GM23338 (cell line): ENCODE results near the gene TXNRD1. TPM values are rescaled to one million over a fixed set of nuclear protein-coding genes. Genes with fewer than 3 reads are reported as not detected.
"Not testable (repeated sequence)": the region's sequence is repeated elsewhere in the genome, so short reads cannot be mapped to it uniquely, and the experiment has no call there.

Experiments
- ATAC-seq: fragments of 200-7000 bp; cut with Tn5 transposase; 3 replicates; pipeline ENCODE4 v1.9.1; 2020
- DNase-seq: peaks from one replicate; pipeline ENCODE4 v3.0.0-alpha.2; 2015; ENCODE audit warnings: low spot score
- H2AFZ ChIP-seq: fragments of 200-600 bp; sonication (generic); 2 replicates; pipeline ENCODE4 v1.8.0; 2016; ENCODE audit warnings: antibody characterized with exemption, mild to moderate bottlenecking, moderate library complexity
- H3F3A ChIP-seq: fragments of 200-600 bp; sonication (generic); replicated peaks from 2 replicates; pipeline ENCODE4 v1.8.0; 2017; ENCODE audit warnings: antibody characterized with exemption, mixed run types, low read depth
- H3K27ac ChIP-seq: fragments of 200-600 bp; sonication (generic); 2 replicates; pipeline ENCODE4 v1.6.1; 2016; ENCODE audit warnings: low read depth
- H3K27me3 ChIP-seq: fragments of 200-600 bp; sonication (generic); 2 replicates; pipeline ENCODE4 v1.8.0; 2016; ENCODE audit warnings: mild to moderate bottlenecking, mixed run types, moderate library complexity; ENCODE audit not compliant: insufficient read depth
- H3K36me3 ChIP-seq: fragments of 200-600 bp; sonication (generic); 2 replicates; pipeline ENCODE4 v1.8.0; 2016; ENCODE audit warnings: mild to moderate bottlenecking; ENCODE audit not compliant: insufficient read depth
- H3K4me1 ChIP-seq: fragments of 200-600 bp; sonication (generic); 2 replicates; pipeline ENCODE4 v1.8.0; 2016; ENCODE audit warnings: mild to moderate bottlenecking, moderate library complexity; ENCODE audit not compliant: insufficient read depth
- H3K4me2 ChIP-seq: fragments of 200-600 bp; sonication (generic); 2 replicates; pipeline ENCODE4 v1.7.1; 2017; ENCODE audit warnings: mixed run types
- H3K4me3 ChIP-seq: fragments of 200-600 bp; sonication (generic); 2 replicates; pipeline ENCODE4 v1.6.1; 2016; ENCODE audit warnings: mixed run types
- H3K79me2 ChIP-seq: fragments of 200-600 bp; sonication (generic); replicated peaks from 2 replicates; pipeline ENCODE4 v1.8.0; 2017; ENCODE audit warnings: mild to moderate bottlenecking; ENCODE audit not compliant: insufficient read depth
- H3K9me2 ChIP-seq: fragments of 200-600 bp; sonication (generic); 2 replicates; pipeline ENCODE4 v1.8.0; 2017; ENCODE audit not compliant: insufficient read depth
- H4K20me1 ChIP-seq: fragments of 200-600 bp; sonication (generic); replicated peaks from 2 replicates; pipeline ENCODE4 v1.8.0; 2017; ENCODE audit warnings: mild to moderate bottlenecking; ENCODE audit not compliant: insufficient read depth
- H3K27ac Mint-ChIP-seq: 2 replicates; pipeline ENCODE4 v1.8.0; 2020; ENCODE audit warnings: inconsistent platforms, mild to moderate bottlenecking, moderate library complexity, mixed read lengths
- H3K27me3 Mint-ChIP-seq: 3 replicates; pipeline ENCODE4 v1.8.0; 2022; ENCODE audit warnings: low read depth, mild to moderate bottlenecking, moderate library complexity, mixed read lengths, inconsistent platforms; ENCODE audit not compliant: insufficient read depth, poor library complexity
- H3K36me3 Mint-ChIP-seq: 3 replicates; pipeline ENCODE4 v1.8.0; 2021; ENCODE audit warnings: low read depth, mild to moderate bottlenecking, inconsistent platforms, moderate library complexity, mixed read lengths
- H3K4me1 Mint-ChIP-seq: 3 replicates; pipeline ENCODE4 v1.8.0; 2020; ENCODE audit warnings: mild to moderate bottlenecking, inconsistent platforms, mixed read lengths
- H3K4me3 Mint-ChIP-seq: 3 replicates; pipeline ENCODE4 v1.8.0; 2021; ENCODE audit warnings: moderate library complexity, mild to moderate bottlenecking, inconsistent platforms, mixed read lengths
- H3K9me3 Mint-ChIP-seq: 3 replicates; pipeline ENCODE4 v1.8.0; 2020; ENCODE audit warnings: moderate library complexity, mild to moderate bottlenecking, inconsistent platforms, mixed read lengths
- ZNF462 ChIP-seq: fragments of 250-450 bp; sonication (Bioruptor Pico); IDR thresholded peaks from 2 replicates; pipeline ENCODE4 v1.5.0; 2020; ENCODE audit warnings: mild to moderate bottlenecking, moderate library complexity
- polyA plus RNA-seq: library from polyadenylated mRNA; unstranded; fragments of >200 nt; fragmentation: Nextera tagmentation; extraction: Ambion mirVana; gene quantifications from 2 replicates; pipeline ENCODE4 v1.2.1, GENCODE V29; 2016
- total RNA-seq: library from RNA; depleted of rRNA; stranded (reverse); fragments of >200 nt; shearing (Covaris generic); gene quantifications from 2 replicates; pipeline ENCODE4 v1.2.3, GENCODE V29; 2014
- TF ChIP-seq, protein P1 (sequence below): IDR thresholded peaks from one replicate; pipeline ENCODE4 v1.6.1; 2018; ENCODE audit warnings: antibody characterized with exemption; ENCODE audit not compliant: unreplicated experiment

The TXNRD1 gene
- total and polyA plus RNA-seq, 2 experiments from 2014 or later: 115 to 127 TPM

GRCh38 chr12:104263580-104264358, 48.2 kb downstream of the TXNRD1 start (continued):
- no peak for TF ChIP-seq ZNF462
- TF ChIP-seq, protein P1, sequence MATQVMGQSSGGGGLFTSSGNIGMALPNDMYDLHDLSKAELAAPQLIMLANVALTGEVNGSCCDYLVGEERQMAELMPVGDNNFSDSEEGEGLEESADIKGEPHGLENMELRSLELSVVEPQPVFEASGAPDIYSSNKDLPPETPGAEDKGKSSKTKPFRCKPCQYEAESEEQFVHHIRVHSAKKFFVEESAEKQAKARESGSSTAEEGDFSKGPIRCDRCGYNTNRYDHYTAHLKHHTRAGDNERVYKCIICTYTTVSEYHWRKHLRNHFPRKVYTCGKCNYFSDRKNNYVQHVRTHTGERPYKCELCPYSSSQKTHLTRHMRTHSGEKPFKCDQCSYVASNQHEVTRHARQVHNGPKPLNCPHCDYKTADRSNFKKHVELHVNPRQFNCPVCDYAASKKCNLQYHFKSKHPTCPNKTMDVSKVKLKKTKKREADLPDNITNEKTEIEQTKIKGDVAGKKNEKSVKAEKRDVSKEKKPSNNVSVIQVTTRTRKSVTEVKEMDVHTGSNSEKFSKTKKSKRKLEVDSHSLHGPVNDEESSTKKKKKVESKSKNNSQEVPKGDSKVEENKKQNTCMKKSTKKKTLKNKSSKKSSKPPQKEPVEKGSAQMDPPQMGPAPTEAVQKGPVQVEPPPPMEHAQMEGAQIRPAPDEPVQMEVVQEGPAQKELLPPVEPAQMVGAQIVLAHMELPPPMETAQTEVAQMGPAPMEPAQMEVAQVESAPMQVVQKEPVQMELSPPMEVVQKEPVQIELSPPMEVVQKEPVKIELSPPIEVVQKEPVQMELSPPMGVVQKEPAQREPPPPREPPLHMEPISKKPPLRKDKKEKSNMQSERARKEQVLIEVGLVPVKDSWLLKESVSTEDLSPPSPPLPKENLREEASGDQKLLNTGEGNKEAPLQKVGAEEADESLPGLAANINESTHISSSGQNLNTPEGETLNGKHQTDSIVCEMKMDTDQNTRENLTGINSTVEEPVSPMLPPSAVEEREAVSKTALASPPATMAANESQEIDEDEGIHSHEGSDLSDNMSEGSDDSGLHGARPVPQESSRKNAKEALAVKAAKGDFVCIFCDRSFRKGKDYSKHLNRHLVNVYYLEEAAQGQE: no peak

- H3K27me3 Mint-ChIP-seq, H4K20me1 ChIP-seq, H3K36me3 ChIP-seq, H3K27ac ChIP-seq, H3K4me3 Mint-ChIP-seq, H3K27ac Mint-ChIP-seq, H3K4me2 ChIP-seq, H3K4me1 ChIP-seq, ATAC-seq, H3K9me2 ChIP-seq, H3K79me2 ChIP-seq, H3K27me3 ChIP-seq, H3K4me1 Mint-ChIP-seq, H3K36me3 Mint-ChIP-seq, H3K9me3 Mint-ChIP-seq, H3K4me3 ChIP-seq, DNase-seq, H3F3A ChIP-seq, H2AFZ ChIP-seq: not testable (repeated sequence)
Observed at GRCh38 chr12:104265436-104265835, 49.9 kb downstream of the TXNRD1 start.
